Natural killer cell treated with Interleukin-12 subunit alpha and Interleukin-12 subunit beta and Interleukin-15 and Interleukin-18, amount 100 ng/mL, for 72 hours (primary cell): Measurements from ENCODE around the gene GPR137. TPM values are rescaled to one million over a fixed set of nuclear protein-coding genes. Genes with fewer than 3 reads are reported as not detected.

Source experiments
- ATAC-seq, 2 donors: fragments of 150-1000 bp; cut with Tn5 transposase in 1 of 2; sonication (Bioruptor Pico), chemical (Tn5 transposase) in 1 of 2; 2 replicates each; pipeline ENCODE4 v1.10.0; 2021
- DNase-seq: peaks from one replicate; pipeline ENCODE4 v3.0.0; 2022; ENCODE audit warnings: low spot score
- H3K27ac Mint-ChIP-seq, 2 donors: 1 replicate in 1 of 2; 2 replicates in 1 of 2; pipeline ENCODE4 v1.8.0; 2022; ENCODE audit warnings: mixed read lengths in 2 of 2, mild to moderate bottlenecking in 1 of 2, moderate library complexity in 1 of 2
- H3K27me3 Mint-ChIP-seq, 2 donors: 1 replicate in 1 of 2; 2 replicates in 1 of 2; pipeline ENCODE4 v1.8.0; 2022; ENCODE audit warnings: mixed read lengths in 2 of 2
- H3K36me3 Mint-ChIP-seq: one replicate; pipeline ENCODE4 v1.8.0; 2022; ENCODE audit warnings: mixed read lengths
- H3K4me1 Mint-ChIP-seq, 2 donors: 1 replicate in 1 of 2; 2 replicates in 1 of 2; pipeline ENCODE4 v1.8.0; 2022; ENCODE audit warnings: low read depth in 2 of 2, mixed read lengths in 2 of 2, mild to moderate bottlenecking in 1 of 2
- H3K4me3 Mint-ChIP-seq: one replicate; pipeline ENCODE4 v1.8.0; 2022; ENCODE audit warnings: mixed read lengths
- H3K9me3 Mint-ChIP-seq: 2 replicates; pipeline ENCODE4 v1.8.0; 2022; ENCODE audit warnings: mixed read lengths
- total RNA-seq, 2 donors: library from RNA; stranded (reverse); gene quantifications; one replicate each; pipeline ENCODE4 v1.2.3, GENCODE V29; 2022

The GPR137 gene
- total RNA-seq, 2 donors from 2014 or later, result 40.9 to 62.7 TPM

GRCh38 chr11:64263947-64264317 lies 21.7 kb upstream of the GPR137 start:
- no peaks in the 10 kb centered on the region for H3K9me3 Mint-ChIP-seq
- peaks cover 8% of the 10 kb centered on the region for H3K36me3 Mint-ChIP-seq
- H3K27me3 Mint-ChIP-seq, result no peaks in the 10 kb centered on the region
- DNase-seq (no peak), ATAC-seq (no peak)
- H3K4me1 Mint-ChIP-seq, result peaks cover 25 to 28% of the 10 kb centered on the region in 2 donors
- no peak overlapping the region for H3K4me3 Mint-ChIP-seq
- H3K27ac Mint-ChIP-seq, result no peak overlapping the region

- H3K9me3 Mint-ChIP-seq, result no peaks in the 10 kb centered on the region
- no peak overlapping the region for H3K4me3 Mint-ChIP-seq
- no peak for ATAC-seq
- peaks cover 6% of the 10 kb centered on the region for H3K36me3 Mint-ChIP-seq
- no peak for DNase-seq
- no peak overlapping the region for H3K27ac Mint-ChIP-seq
- H3K4me1 Mint-ChIP-seq, result peaks cover 27 to 29% of the 10 kb centered on the region in 2 donors
- H3K27me3 Mint-ChIP-seq, result no peaks in the 10 kb centered on the region
Observed at GRCh38 chr11:64264371-64264852, 21.2 kb upstream of the GPR137 start.

GRCh38 chr11:64265176-64266160 lies 20.2 kb upstream of the GPR137 start:
- no peak overlapping the region for H3K27ac Mint-ChIP-seq
- H3K27me3 Mint-ChIP-seq, result no peaks in the 10 kb centered on the region
- H3K4me1 Mint-ChIP-seq, result peaks cover 24% of the 10 kb centered on the region in 2 donors
- H3K36me3 Mint-ChIP-seq, result no peaks in the 10 kb centered on the region
- ATAC-seq (no peak), DNase-seq (no peak)
- H3K4me3 Mint-ChIP-seq, result no peak overlapping the region
- H3K9me3 Mint-ChIP-seq, result no peaks in the 10 kb centered on the region

GRCh38 chr11:64266339-64266738 lies 19.3 kb upstream of the GPR137 start:
- no peaks in the 10 kb centered on the region for H3K27me3 Mint-ChIP-seq
- H3K27ac Mint-ChIP-seq, result no peak overlapping the region
- no peak for ATAC-seq
- H3K9me3 Mint-ChIP-seq, result no peaks in the 10 kb centered on the region
- no peak overlapping the region for H3K4me3 Mint-ChIP-seq
- no peaks in the 10 kb centered on the region for H3K36me3 Mint-ChIP-seq
- no peak for DNase-seq
- peaks cover 24% of the 10 kb centered on the region in 2 donors for H3K4me1 Mint-ChIP-seq

- Mint-ChIP-seq H3K27ac (peak overlapping the region; percentile 99), H3K9me3 (no peaks in the 10 kb centered on the region), H3K27me3 (no peaks in the 10 kb centered on the region), H3K4me3 (peak overlapping the region; percentile 100), H3K4me1 (peaks cover 28 to 30% of the 10 kb centered on the region in 2 donors), H3K36me3 (no peaks in the 10 kb centered on the region)
- ATAC-seq (no peak), DNase-seq (no peak)
Observed at GRCh38 chr11:64267207-64267945, 18.3 kb upstream of the GPR137 start.

- Mint-ChIP-seq H3K27me3 (no peaks in the 10 kb centered on the region), H3K36me3 (no peaks in the 10 kb centered on the region), H3K9me3 (no peaks in the 10 kb centered on the region), H3K4me1 (peaks cover 26 to 30% of the 10 kb centered on the region in 2 donors), H3K27ac (peak overlapping the region; percentile 99), H3K4me3 (peak overlapping the region; percentile 100)
- DNase-seq (no peak), ATAC-seq (no peak)
Observed at GRCh38 chr11:64268025-64268892, 17.4 kb upstream of the GPR137 start.

- no peaks in the 10 kb centered on the region for H3K9me3 Mint-ChIP-seq
- peak overlapping the region; percentile 100 for H3K4me3 Mint-ChIP-seq
- ATAC-seq (peak; percentile 52 to 54), DNase-seq (peak; percentile 87)
- peaks cover 26 to 30% of the 10 kb centered on the region in 2 donors for H3K4me1 Mint-ChIP-seq
- no peaks in the 10 kb centered on the region for H3K36me3 Mint-ChIP-seq
- H3K27me3 Mint-ChIP-seq, result no peaks in the 10 kb centered on the region
- H3K27ac Mint-ChIP-seq, result peak overlapping the region; percentile 99
Observed at GRCh38 chr11:64268893-64269539, 16.6 kb upstream of the GPR137 start.

- H3K9me3 Mint-ChIP-seq, result no peaks in the 10 kb centered on the region
- ATAC-seq, result peak; percentile 87 to 92
- H3K4me3 Mint-ChIP-seq, result peak overlapping the region; percentile 100
- H3K27ac Mint-ChIP-seq, result peak overlapping the region; percentile 99
- DNase-seq, result peak; percentile 98
- H3K36me3 Mint-ChIP-seq, result no peaks in the 10 kb centered on the region
- no peaks in the 10 kb centered on the region for H3K27me3 Mint-ChIP-seq
- peaks cover 26 to 30% of the 10 kb centered on the region in 2 donors for H3K4me1 Mint-ChIP-seq
Observed at GRCh38 chr11:64269540-64270220, 16.0 kb upstream of the GPR137 start.

- Mint-ChIP-seq H3K9me3 (no peaks in the 10 kb centered on the region), H3K4me3 (no peak overlapping the region), H3K27ac (no peak overlapping the region)
Observed at GRCh38 chr11:64275031-64275800, 10.4 kb upstream of the GPR137 start.

GRCh38 chr11:64275841-64276240 lies 9.8 kb upstream of the GPR137 start:
- ATAC-seq (no peak), DNase-seq (no peak)
- Mint-ChIP-seq H3K27ac (no peak overlapping the region), H3K4me3 (no peak overlapping the region), H3K27me3 (no peaks in the 10 kb centered on the region), H3K36me3 (no peaks in the 10 kb centered on the region), H3K9me3 (no peaks in the 10 kb centered on the region), H3K4me1 (peaks cover 4 to 5% of the 10 kb centered on the region in 2 donors)

More at GRCh38 chr11:64275031-64275800, 10.4 kb upstream of the GPR137 start:
- ATAC-seq, result no peak
- Mint-ChIP-seq H3K4me1 (peaks cover 6 to 7% of the 10 kb centered on the region in 2 donors), H3K27me3 (no peaks in the 10 kb centered on the region), H3K36me3 (no peaks in the 10 kb centered on the region)
- no peak for DNase-seq

GRCh38 chr11:64276653-64277431 lies 8.8 kb upstream of the GPR137 start:
- Mint-ChIP-seq H3K4me1 (peaks cover 3 to 9% of the 10 kb centered on the region in 2 donors), H3K4me3 (no peak overlapping the region), H3K9me3 (no peaks in the 10 kb centered on the region), H3K36me3 (no peaks in the 10 kb centered on the region), H3K27me3 (no peaks in the 10 kb centered on the region), H3K27ac (no peak overlapping the region)
- ATAC-seq, result no peak
- no peak for DNase-seq
